22Rv1 (cell line): ENCODE data around the gene MAMLD1.

Experiments used
- H3K27ac ChIP-seq: fragments of 450-650 bp; 2 replicates; pipeline ENCODE4 v1.5.1; 2017
- ZFX ChIP-seq: fragments of 450-650 bp; IDR thresholded peaks from 2 replicates; pipeline ENCODE4 v1.6.1; 2017; ENCODE audit warnings: antibody characterized with exemption, borderline replicate concordance
- TF ChIP-seq, protein P1 (sequence below): fragments of 450-650 bp; IDR thresholded peaks from 2 replicates; pipeline ENCODE4 v1.5.1; 2017; ENCODE audit warnings: mild to moderate bottlenecking

Gene MAMLD1

GRCh38 chrX:150371877-150372276 lies 8.8 kb downstream of the MAMLD1 start:
- no peak overlapping the region for H3K27ac ChIP-seq
- TF ChIP-seq, protein P1, sequence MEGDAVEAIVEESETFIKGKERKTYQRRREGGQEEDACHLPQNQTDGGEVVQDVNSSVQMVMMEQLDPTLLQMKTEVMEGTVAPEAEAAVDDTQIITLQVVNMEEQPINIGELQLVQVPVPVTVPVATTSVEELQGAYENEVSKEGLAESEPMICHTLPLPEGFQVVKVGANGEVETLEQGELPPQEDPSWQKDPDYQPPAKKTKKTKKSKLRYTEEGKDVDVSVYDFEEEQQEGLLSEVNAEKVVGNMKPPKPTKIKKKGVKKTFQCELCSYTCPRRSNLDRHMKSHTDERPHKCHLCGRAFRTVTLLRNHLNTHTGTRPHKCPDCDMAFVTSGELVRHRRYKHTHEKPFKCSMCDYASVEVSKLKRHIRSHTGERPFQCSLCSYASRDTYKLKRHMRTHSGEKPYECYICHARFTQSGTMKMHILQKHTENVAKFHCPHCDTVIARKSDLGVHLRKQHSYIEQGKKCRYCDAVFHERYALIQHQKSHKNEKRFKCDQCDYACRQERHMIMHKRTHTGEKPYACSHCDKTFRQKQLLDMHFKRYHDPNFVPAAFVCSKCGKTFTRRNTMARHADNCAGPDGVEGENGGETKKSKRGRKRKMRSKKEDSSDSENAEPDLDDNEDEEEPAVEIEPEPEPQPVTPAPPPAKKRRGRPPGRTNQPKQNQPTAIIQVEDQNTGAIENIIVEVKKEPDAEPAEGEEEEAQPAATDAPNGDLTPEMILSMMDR: no peak
- TF ChIP-seq ZFX: no peak

DNA sequence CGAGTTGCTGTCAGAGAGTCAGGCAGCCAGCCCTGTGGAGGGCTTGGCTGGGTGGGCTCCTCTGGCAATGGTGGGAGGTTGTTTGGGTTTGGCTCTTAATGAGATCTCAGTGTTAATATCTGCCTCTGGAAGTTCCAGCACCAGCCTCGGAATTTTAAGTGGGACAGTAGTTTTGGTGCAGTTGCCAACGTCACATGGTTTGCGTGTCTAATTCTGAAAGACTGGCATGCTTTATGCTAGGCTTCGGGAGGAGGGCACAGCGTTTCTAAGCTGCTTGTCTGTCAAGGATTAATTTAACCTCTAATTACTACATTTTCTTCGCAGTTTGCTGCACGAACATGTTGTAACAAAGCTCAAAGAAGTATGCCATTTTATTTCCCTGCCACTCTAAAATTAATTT lies 9.2 kb downstream of the MAMLD1 start:
- TF ChIP-seq, protein P1: no peak
- no peak for TF ChIP-seq ZFX
- H3K27ac ChIP-seq: no peak overlapping the region

GRCh38 chrX:150372756-150373155 lies 9.6 kb downstream of the MAMLD1 start:
- TF ChIP-seq, protein P1: no peak
- TF ChIP-seq ZFX: no peak
- no peak overlapping the region for H3K27ac ChIP-seq

GRCh38 chrX:150375243-150375770 lies 12.2 kb downstream of the MAMLD1 start:
- TF ChIP-seq ZFX: no peak
- TF ChIP-seq, protein P1: no peak
- H3K27ac ChIP-seq: no peak overlapping the region

DNA sequence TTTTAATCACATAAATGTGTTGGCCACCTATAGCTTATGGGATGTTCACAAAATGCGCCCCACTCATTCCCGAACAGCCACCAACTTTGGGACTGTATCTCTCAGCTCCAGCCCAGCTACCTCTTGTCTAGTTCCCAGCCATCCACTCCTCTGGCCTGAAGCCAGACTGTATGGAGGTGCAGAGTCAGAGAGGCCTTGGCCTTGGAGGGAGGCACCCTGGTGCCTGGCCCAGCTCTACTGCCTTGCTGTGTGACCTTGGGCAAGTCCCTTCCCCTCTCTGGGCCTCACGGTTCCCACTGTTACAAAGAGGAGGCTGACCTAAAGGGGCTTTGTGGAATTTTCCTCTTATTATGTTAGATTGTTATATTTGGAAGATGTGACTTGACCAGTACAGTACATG lies 13.9 kb downstream of the MAMLD1 start:
- TF ChIP-seq, protein P1: no peak
- TF ChIP-seq ZFX: no peak
- H3K27ac ChIP-seq: no peak overlapping the region

DNA sequence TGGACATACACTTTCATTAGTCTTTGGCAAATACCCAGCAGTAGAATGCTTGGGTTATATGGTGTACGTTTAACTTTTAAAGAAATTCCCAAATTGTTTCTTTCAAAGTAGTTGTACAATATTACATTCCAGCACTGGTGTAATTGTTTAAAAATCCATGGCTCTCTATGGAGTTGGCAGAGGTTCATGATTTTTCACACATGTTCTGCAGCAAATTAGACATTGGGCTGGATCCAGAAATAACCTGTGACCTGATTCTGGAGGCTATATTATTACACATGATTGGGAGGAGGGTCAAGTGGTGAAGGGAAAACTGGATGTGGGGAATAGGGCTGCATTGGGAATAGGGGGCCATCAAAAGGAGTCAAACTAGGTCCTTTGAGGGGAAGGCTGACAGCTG lies 41.9 kb downstream of the MAMLD1 start:
- H3K27ac ChIP-seq: no peak overlapping the region
- TF ChIP-seq, protein P1: no peak
- no peak for TF ChIP-seq ZFX

- H3K27ac ChIP-seq: no peak overlapping the region
- TF ChIP-seq, protein P1: no peak
- no peak for TF ChIP-seq ZFX
Measured at GRCh38 chrX:150405576-150405975, 42.5 kb downstream of the MAMLD1 start.
